T-cell (primary cell): Measurements from ENCODE around the gene ZFYVE19. TPM values are rescaled to one million over a fixed set of nuclear protein-coding genes. Genes with fewer than 3 reads are reported as not detected.

ENCODE experiments used
- ATAC-seq, 4 experiments: fragments of 200-7000 bp in 3 of 4; fragments of 150-1000 bp in 1 of 4; cut with Tn5 transposase; replicated peaks in 1 of 4; 1 replicate in 3 of 4; 2 replicates in 1 of 4; pipeline ENCODE4 v1.10.0; 2021; ENCODE audit warnings: moderate library complexity in 3 of 4, mild to moderate bottlenecking in 2 of 4, moderate number of reproducible peaks in 1 of 4
- CTCF ChIA-PET, 2 donors: fragments of 300-600 bp; sonication (Branson Sonifier 250); formaldehyde crosslinking; loops; one replicate each; lab custom pipeline; 2022; ENCODE audit warnings: antibody characterized with exemption in 2 of 2; lab: Charles Lee
- POLR2A ChIA-PET, 2 donors: fragments of 300-600 bp; sonication (Branson Sonifier 250); formaldehyde crosslinking; loops; one replicate each; lab custom pipeline; 2022; ENCODE audit warnings: antibody characterized with exemption in 2 of 2; lab: Charles Lee
- DNase-seq, 35 experiments: peaks; one replicate each; pipeline versions ENCODE4 v3.0.0 to v3.0.0-alpha.2; 2013 to 2023
- H3K27ac ChIP-seq: one replicate; pipeline ENCODE4 v1.5.1; 2013; ENCODE audit warnings: low read length
- H3K27me3 ChIP-seq, 2 experiments: replicated peaks in 1 of 2; 1 replicate in 1 of 2; 2 replicates in 1 of 2; pipeline versions ENCODE4 v1.6.1 to v1.7.0; 2013; ENCODE audit warnings: low read length in 1 of 2, mixed read lengths in 1 of 2; ENCODE audit not compliant: control insufficient read depth in 2 of 2, insufficient read depth in 2 of 2; ENCODE audit errors: extremely low read depth in 1 of 2
- H3K36me3 ChIP-seq, 2 donors: 1 replicate in 1 of 2; 2 replicates in 1 of 2; pipeline versions ENCODE4 v1.6.1 to v1.7.0; 2013; ENCODE audit warnings: low read length in 1 of 2; ENCODE audit not compliant: control insufficient read depth in 2 of 2, insufficient read depth in 1 of 2; ENCODE audit errors: extremely low read depth in 1 of 2
- H3K4me1 ChIP-seq, 2 experiments: 1 replicate in 1 of 2; 2 replicates in 1 of 2; pipeline versions ENCODE4 v1.6.1 to v1.7.0; 2013; ENCODE audit warnings: low read length in 2 of 2, mixed read lengths in 1 of 2; ENCODE audit not compliant: insufficient read depth in 2 of 2, control insufficient read depth in 1 of 2; ENCODE audit errors: extremely low read depth in 1 of 2
- H3K4me3 ChIP-seq, 2 donors: 1 replicate in 1 of 2; 2 replicates in 1 of 2; pipeline versions ENCODE4 v1.5.1 to v1.7.0; 2013; ENCODE audit warnings: mild to moderate bottlenecking in 2 of 2, low read length in 1 of 2, moderate library complexity in 1 of 2; ENCODE audit not compliant: control insufficient read depth in 1 of 2; ENCODE audit errors: extremely low read depth in 1 of 2
- H3K9me3 ChIP-seq: 2 replicates; pipeline ENCODE4 v1.7.0; 2013
- H3K27ac Mint-ChIP-seq, 2 donors: one replicate each; pipeline ENCODE4 v1.8.0; 2020 to 2021; ENCODE audit warnings: mild to moderate bottlenecking in 2 of 2, mixed read lengths in 2 of 2
- H3K27me3 Mint-ChIP-seq, 2 donors: one replicate each; pipeline ENCODE4 v1.8.0; 2021 to 2022; ENCODE audit warnings: mixed read lengths in 2 of 2
- H3K36me3 Mint-ChIP-seq: one replicate; pipeline ENCODE4 v1.8.0; 2021; ENCODE audit warnings: mixed read lengths
- H3K4me1 Mint-ChIP-seq, 3 donors: one replicate each; pipeline ENCODE4 v1.8.0; 2020 to 2022; ENCODE audit warnings: mixed read lengths in 3 of 3, mild to moderate bottlenecking in 1 of 3
- H3K4me3 Mint-ChIP-seq, 3 donors: one replicate each; pipeline ENCODE4 v1.8.0; 2020 to 2022; ENCODE audit warnings: mild to moderate bottlenecking in 3 of 3, mixed read lengths in 3 of 3, moderate library complexity in 3 of 3
- H3K9me3 Mint-ChIP-seq, 3 donors: one replicate each; pipeline ENCODE4 v1.8.0; 2020 to 2022; ENCODE audit warnings: mixed read lengths in 3 of 3
- WGBS: methylation state at CpG from one replicate; pipeline ENCODE4 v1.1.5; 2013; ENCODE audit warnings: missing lambda C conversion rate; ENCODE audit not compliant: insufficient coverage; 5-methylcytosine and 5-hydroxymethylcytosine counted together
- total RNA-seq, 35 experiments: library from RNA in 6 of 35; stranded (reverse) in 6 of 35; fragments of 120-200 nt in 1 of 35; gene quantifications; one replicate each; pipeline versions ENCODE4 v1.2.1 to v1.2.4 and lab custom pipeline; 2013 to 2026

ZFYVE19 gene
- total RNA-seq, 5 donors from 2014 or later (not counting 1 experiment from before 2014, with no cell fraction given) = 20.0 to 38.9 (median 30.8) TPM

DNA sequence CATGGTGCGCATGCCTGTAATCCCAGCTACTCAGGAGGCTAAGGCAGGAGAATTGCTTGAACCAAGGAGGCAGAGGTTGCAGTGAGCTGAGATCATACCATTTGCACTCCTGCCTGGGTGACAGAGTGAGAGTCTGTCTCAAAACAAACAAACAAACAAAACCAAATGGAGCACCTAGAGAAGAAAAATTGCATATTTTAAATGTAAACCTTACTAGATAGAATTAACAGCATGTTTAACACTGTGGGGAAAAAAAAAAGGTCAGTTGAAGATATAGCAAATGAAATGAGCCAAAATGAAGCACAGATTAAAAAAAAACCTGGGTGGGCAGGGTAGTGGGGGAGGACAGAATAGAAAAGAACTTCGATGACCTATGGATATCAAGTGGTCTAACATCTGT lies 14.3 kb downstream of the ZFYVE19 start:
- CTCF ChIA-PET = no interaction called here
- H3K4me3 Mint-ChIP-seq = no peak overlapping the region

DNA sequence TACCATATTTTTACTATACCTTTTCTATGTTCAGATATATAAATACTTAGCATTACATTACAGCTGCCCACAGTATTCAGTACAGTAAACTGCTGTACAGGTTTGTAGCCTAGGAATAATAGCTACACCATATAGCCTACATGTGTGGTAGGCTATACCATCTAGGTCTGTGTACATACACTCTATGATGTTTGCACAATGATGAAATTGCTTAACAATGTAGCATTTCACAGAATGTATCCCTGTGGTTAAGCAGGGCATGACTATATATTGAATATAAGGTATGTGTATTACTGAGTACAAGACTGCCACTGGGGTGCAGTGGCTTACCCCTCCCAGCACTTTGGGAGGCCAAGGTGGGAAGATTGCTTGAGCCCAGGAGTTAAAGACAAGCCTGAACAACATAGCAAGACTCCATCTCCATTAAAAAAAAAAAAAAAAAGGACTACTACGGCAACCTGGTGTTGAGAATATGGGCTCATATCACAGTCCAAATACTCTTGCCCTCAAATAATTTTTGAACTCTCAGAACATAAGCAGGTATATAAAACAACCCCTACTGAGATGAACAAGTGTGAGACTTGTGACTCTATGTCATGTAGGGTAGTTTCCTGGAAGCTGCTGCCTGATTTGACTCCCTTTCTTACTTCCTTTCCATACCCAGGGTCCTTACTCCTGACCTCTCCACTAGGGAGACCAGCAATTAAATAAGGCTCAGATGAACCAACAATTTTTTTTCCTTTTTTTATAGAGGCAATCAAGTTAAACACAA lies 16.9 kb downstream of the ZFYVE19 start:
- Mint-ChIP-seq H3K4me3 (no peak overlapping the region), H3K9me3 (no peaks in the 10 kb centered on the region), H3K4me1 (no peaks in the 10 kb centered on the region), H3K36me3 (no peaks in the 10 kb centered on the region), H3K27ac (no peak overlapping the region), H3K27me3 (peaks cover 0 to 2% of the 10 kb centered on the region in 2 donors)
- ChIA-PET POLR2A (no interaction called here), CTCF (no interaction called here)
- ATAC-seq (no peak), DNase-seq (no peak)
- WGBS = no CpG with 5 or more reads among the region's 1 CpG
- H3K36me3 ChIP-seq = no peaks in the 10 kb centered on the region
- H3K27ac ChIP-seq = no peak overlapping the region
- no peaks in the 10 kb centered on the region for H3K9me3 ChIP-seq
- H3K27me3 ChIP-seq = peaks cover 0 to 11% of the 10 kb centered on the region in 2 experiments
- no peaks in the 10 kb centered on the region for H3K4me1 ChIP-seq
- H3K4me3 ChIP-seq = no peak overlapping the region

More for the DNA sequence above, 14.3 kb downstream of the ZFYVE19 start:
- H3K27me3 ChIP-seq = peaks cover 0 to 10% of the 10 kb centered on the region in 2 experiments
- Mint-ChIP-seq H3K27ac (no peak overlapping the region), H3K27me3 (peaks cover 0 to 2% of the 10 kb centered on the region in 2 donors), H3K36me3 (no peaks in the 10 kb centered on the region), H3K4me1 (no peaks in the 10 kb centered on the region), H3K9me3 (no peaks in the 10 kb centered on the region)
- ATAC-seq (no peak), DNase-seq (no peak)
- H3K36me3 ChIP-seq = no peaks in the 10 kb centered on the region
- WGBS = 100% methylated on average over 1 of the region's 2 CpGs
- POLR2A ChIA-PET = interaction anchor here in 1 of 2 donors (0.5 kb wide), 1 partner anchor 120 kb away, joined by 7 read pairs; no protein-coding TSS in a partner anchor
- H3K9me3 ChIP-seq = no peaks in the 10 kb centered on the region
- H3K4me1 ChIP-seq = no peaks in the 10 kb centered on the region
- no peak overlapping the region for H3K4me3 ChIP-seq
- H3K27ac ChIP-seq = no peak overlapping the region

DNA sequence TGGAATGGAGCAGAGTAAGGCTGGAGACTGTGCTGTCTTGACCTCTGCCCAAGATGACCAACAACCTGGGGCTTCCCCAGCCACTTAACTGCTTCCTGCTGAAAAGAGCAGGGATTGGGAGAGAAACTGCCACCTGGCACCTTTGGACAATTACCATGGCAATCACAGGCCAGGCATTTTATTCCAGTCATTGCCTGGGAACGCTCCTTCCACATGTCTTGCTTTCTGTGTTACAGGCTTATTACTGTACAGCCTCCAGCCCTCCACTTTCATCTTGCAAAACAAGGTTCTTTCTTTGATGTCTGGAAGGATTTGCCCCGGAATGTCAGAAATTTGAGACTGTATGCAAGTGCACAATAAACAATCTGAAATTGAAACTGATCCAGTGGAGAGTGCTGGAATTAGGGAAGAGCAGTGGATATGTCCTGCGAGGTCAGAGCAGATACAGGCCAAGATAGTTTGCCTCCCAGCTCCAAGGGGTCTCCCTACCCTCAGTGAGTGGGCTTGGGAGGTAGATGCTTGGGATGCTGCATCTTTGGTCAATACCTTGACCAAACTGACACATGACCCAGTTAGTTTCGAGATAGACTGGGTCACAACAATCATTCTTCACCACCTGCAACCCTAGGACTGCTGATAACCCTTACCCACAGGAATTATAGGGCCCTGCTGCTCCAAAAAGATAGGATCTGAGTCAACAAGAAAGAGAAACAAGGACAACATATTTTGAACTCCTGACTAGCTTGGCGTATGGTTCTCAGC lies 19.0 kb downstream of the ZFYVE19 start:
- Histone ChIP-seq H3K36me3 (no peaks in the 10 kb centered on the region), H3K4me1 (no peaks in the 10 kb centered on the region), H3K9me3 (no peaks in the 10 kb centered on the region), H3K27ac (no peak overlapping the region), H3K27me3 (peaks cover 0 to 10% of the 10 kb centered on the region in 2 experiments), H3K4me3 (no peak overlapping the region)
- Mint-ChIP-seq H3K4me3 (no peak overlapping the region), H3K4me1 (no peaks in the 10 kb centered on the region), H3K36me3 (no peaks in the 10 kb centered on the region), H3K27me3 (peaks cover 0 to 2% of the 10 kb centered on the region in 2 donors), H3K27ac (no peak overlapping the region), H3K9me3 (no peaks in the 10 kb centered on the region)
- 75% methylated on average over 2 of the region's 5 CpGs for WGBS
- DNase-seq = no peak
- ChIA-PET POLR2A (no interaction called here), CTCF (no interaction called here)
- ATAC-seq = no peak

DNA sequence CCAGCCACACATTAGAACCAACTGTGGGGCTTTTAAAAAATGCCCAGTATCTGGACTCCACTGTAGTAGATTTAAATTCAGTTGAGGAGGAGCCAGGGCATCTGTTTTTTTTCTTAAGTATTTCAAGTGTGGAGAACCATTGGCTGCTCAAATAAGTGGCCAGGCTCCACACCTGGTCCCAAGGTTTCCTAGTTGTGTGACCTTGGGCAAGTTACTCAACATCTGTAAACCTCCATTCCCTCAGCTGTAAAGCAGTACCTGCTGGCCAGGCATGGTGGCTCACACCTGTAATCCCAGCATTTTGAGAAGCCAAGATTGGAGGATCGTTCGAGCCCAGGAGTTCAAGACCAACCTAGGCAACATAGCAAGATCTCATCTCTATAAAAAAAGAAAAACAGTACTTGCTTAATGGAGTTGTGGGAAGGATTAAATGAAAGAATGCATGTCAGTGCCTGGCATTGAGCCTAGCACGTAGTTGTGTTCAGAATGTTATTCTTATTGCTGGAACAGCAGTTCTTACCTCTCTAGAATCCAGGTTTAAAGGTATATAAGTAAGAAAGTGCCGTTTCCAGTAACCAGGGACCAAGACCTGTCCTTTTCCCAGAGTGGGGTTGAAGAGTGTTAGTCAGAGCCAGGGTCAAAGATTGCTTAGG lies 19.7 kb downstream of the ZFYVE19 start:
- Mint-ChIP-seq H3K27ac (no peak overlapping the region), H3K4me1 (no peaks in the 10 kb centered on the region), H3K27me3 (no peaks in the 10 kb centered on the region), H3K9me3 (no peaks in the 10 kb centered on the region), H3K36me3 (no peaks in the 10 kb centered on the region), H3K4me3 (no peak overlapping the region)
- ChIA-PET CTCF (no interaction called here), POLR2A (no interaction called here)
- Histone ChIP-seq H3K36me3 (no peaks in the 10 kb centered on the region), H3K4me1 (no peaks in the 10 kb centered on the region), H3K9me3 (no peaks in the 10 kb centered on the region), H3K4me3 (no peak overlapping the region), H3K27ac (no peak overlapping the region), H3K27me3 (peaks cover 0 to 10% of the 10 kb centered on the region in 2 experiments)
- ATAC-seq (no peak), DNase-seq (no peak)
- WGBS = 80% methylated on average over 1 of the region's 4 CpGs

DNA sequence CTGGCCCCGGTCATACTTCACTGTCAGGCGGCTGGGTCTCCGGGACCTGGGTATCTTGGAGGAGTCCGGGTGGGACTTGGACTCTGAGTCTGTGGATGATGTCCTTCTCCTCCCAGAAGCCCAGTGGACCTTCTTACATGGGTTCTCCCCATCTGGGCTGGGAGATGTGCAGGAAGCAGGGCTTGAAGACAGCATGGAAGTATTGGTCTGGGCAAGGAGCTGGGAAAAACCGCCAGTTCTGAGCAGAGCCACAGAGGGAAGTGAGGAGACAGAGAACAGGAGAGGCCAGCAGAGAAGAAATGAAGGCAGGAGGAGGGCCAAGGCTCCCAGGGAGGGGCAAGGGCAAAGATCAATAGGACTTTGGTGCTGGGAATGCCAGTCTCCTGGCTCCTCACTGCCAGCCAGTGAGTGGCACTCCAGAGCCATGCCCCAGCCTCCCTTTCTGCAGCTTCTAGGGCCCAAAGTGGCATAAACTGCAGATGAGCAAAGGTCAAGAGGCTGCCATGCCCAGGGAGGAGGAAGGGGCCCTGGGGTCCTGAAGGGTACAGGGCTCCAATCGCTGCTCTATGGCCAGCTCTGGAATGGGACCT lies 21.7 kb downstream of the ZFYVE19 start, which contains the start of gene PPP1R14D:
TSS of gene PPP1R14D (minus strand) at position 262 of the 590 bp plus-strand sequence. CDS start at position 195, 67 bp downstream.
- POLR2A ChIA-PET = no interaction called here
- peaks cover 0 to 12% of the 10 kb centered on the region in 2 experiments for H3K27me3 ChIP-seq
- CTCF ChIA-PET = no interaction called here
- no peaks in the 10 kb centered on the region for H3K36me3 ChIP-seq
- DNase-seq = no peak
- WGBS = 93% methylated on average over 2 of the region's 6 CpGs
- no peak within 1 kb of the TSS for H3K27ac Mint-ChIP-seq
- H3K4me3 Mint-ChIP-seq = no peak within 1 kb of the TSS
- no peaks in the 10 kb centered on the region for H3K36me3 Mint-ChIP-seq
- H3K4me3 ChIP-seq = no peak within 1 kb of the TSS
- no peak for ATAC-seq
- H3K4me1 Mint-ChIP-seq = no peaks in the 10 kb centered on the region
- H3K27me3 Mint-ChIP-seq = no peaks in the 10 kb centered on the region
- no peaks in the 10 kb centered on the region for H3K9me3 ChIP-seq
- H3K4me1 ChIP-seq = no peaks in the 10 kb centered on the region
- H3K9me3 Mint-ChIP-seq = no peaks in the 10 kb centered on the region
- no peak within 1 kb of the TSS for H3K27ac ChIP-seq

DNA sequence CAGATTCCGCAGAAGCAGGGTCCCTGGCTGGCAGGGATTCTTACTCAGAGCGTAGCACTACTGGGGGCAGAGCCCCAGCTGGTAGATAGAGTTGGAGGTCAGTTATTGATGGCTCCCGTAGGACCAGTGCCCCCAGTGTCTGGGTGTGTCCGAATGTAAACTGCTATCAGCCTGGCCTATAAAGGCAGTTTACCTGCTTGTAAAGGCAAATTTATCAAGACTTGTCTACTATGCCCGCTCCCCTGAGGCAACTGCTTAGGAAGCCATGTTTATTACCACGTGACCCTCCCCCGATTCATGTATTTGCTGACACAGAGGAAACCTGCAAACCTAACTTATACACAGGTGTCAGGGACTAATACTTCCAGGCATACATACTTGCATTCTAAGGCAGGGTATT lies 22.2 kb downstream of the ZFYVE19 start:
- Histone ChIP-seq H3K27me3 (peaks cover 0 to 12% of the 10 kb centered on the region in 2 experiments), H3K9me3 (no peaks in the 10 kb centered on the region), H3K4me1 (no peaks in the 10 kb centered on the region), H3K4me3 (no peak overlapping the region), H3K27ac (no peak overlapping the region), H3K36me3 (no peaks in the 10 kb centered on the region)
- POLR2A ChIA-PET = no interaction called here
- CTCF ChIA-PET = no interaction called here
- Mint-ChIP-seq H3K27me3 (no peaks in the 10 kb centered on the region), H3K4me1 (no peaks in the 10 kb centered on the region), H3K36me3 (no peaks in the 10 kb centered on the region), H3K27ac (no peak overlapping the region), H3K9me3 (no peaks in the 10 kb centered on the region), H3K4me3 (no peak overlapping the region)
- ATAC-seq (no peak), DNase-seq (no peak)
- 63% methylated on average over 3 of the region's 7 CpGs for WGBS
